Measurements from ENCODE around the gene ADGRG3. TPM values are rescaled to one million over a fixed set of nuclear protein-coding genes. Genes with fewer than 3 reads are reported as not detected.

The ADGRG3 gene
- total RNA-seq, 1 experiment from 2014 or later, result 0.46 TPM

- peak overlapping the region in 1 of 3 experiments; percentile 11; a peak in 1 of 7 replicates for H3K27ac Mint-ChIP-seq
- Histone ChIP-seq H2AFZ (ENCODE audit: low read length) (no peak overlapping the region), H3K23me2 (ENCODE audit: insufficient read length, low read depth, low read length, poor library complexity, severe bottlenecking) (no peaks in the 10 kb centered on the region), H2BK20ac (ENCODE audit: low read depth, low read length, poor library complexity, severe bottlenecking) (no peak overlapping the region), H3K4me1 (ENCODE audit: insufficient read depth, low read length) (no peaks in the 10 kb centered on the region), H3K27ac (ENCODE audit: insufficient read length, low read depth, low read length) (no peak overlapping the region), H3K9ac (ENCODE audit: extremely low read depth, insufficient read length, low read length) (no peak overlapping the region), H3K4me2 (ENCODE audit: insufficient read depth, insufficient read length, low read length) (no peak overlapping the region), H3K14ac (ENCODE audit: insufficient read depth, low read length) (no peak overlapping the region), H3K18ac (ENCODE audit: insufficient read length, low read depth, low read length) (no peak overlapping the region), H3K79me1 (ENCODE audit: insufficient read depth, low read depth, low read length, poor library complexity, severe bottlenecking) (no peaks in the 10 kb centered on the region), H3T11ph (ENCODE audit: low read length) (no peak overlapping the region), H3K56ac (ENCODE audit: insufficient read length, low read depth, low read length) (no peak overlapping the region), H2BK15ac (ENCODE audit: low read depth, low read length) (no peak overlapping the region), H3K9me3 (ENCODE audit: control insufficient read depth, low read depth, low read length) (no peaks in the 10 kb centered on the region), H4K20me1 (ENCODE audit: control insufficient read depth, insufficient read depth, insufficient read length) (no peaks in the 10 kb centered on the region), H2AK5ac (ENCODE audit: insufficient read length, low read length) (no peak overlapping the region), H4K8ac (replicated peaks; ENCODE audit: insufficient read length, low read depth, low read length) (no peak overlapping the region), H2BK5ac (ENCODE audit: insufficient read length, low read length) (no peak overlapping the region), H4K91ac (ENCODE audit: insufficient read length, low read depth, low read length) (no peak overlapping the region), H2BK120ac (ENCODE audit: low read depth, low read length, poor library complexity, severe bottlenecking) (no peak overlapping the region), H3K4ac (ENCODE audit: low read depth, low read length) (no peak overlapping the region), H4K5ac (ENCODE audit: insufficient read length, low read depth, low read length) (no peak overlapping the region), H3K23ac (ENCODE audit: insufficient read length, low read depth, low read length) (no peak overlapping the region), H3K79me2 (ENCODE audit: insufficient read depth, low read length) (no peaks in the 10 kb centered on the region), H2BK12ac (ENCODE audit: insufficient read length, low read depth, low read length) (no peak overlapping the region), H3K27me3 (ENCODE audit: insufficient read depth, low read length) (no peaks in the 10 kb centered on the region)
- no peaks in the 10 kb centered on the region; the same call in 1 of the 2 replicates for H3K27me3 Mint-ChIP-seq (ENCODE audit: low read depth)
- DNase-seq, result no peak
- H3K4me1 Mint-ChIP-seq, result no peaks in the 10 kb centered on the region
- H3K9me3 Mint-ChIP-seq, result no peaks in the 10 kb centered on the region
- WGBS (ENCODE audit: extremely low coverage, insufficient read length, low lambda C conversion rate), result no CpG with 5 or more reads among the region's 5 CpGs
- no peaks in the 10 kb centered on the region; a peak in 1 of 7 replicates for H3K36me3 Mint-ChIP-seq (ENCODE audit: insufficient read depth in 1 of 3, low read depth in 3 of 3)
- no peak overlapping the region for H3K4me3 Mint-ChIP-seq
- TF ChIP-seq CTCF (conservative IDR thresholded peaks at IDR 0.05), result no peak
These were observed 1.0 kb upstream of the ADGRG3 start for GRCh38 chr16:57667048-57667525.
